Activated T-helper 9 cell treated with anti-CD3 and anti-CD28 coated beads, Interleukin-2, amount 50 U/mL, for 16 hours (primary cell): ENCODE measurements around the gene GPS1.
A peak's percentile ranks its signal among the peaks of the same experiment; 100 is the strongest.

ENCODE experiments used
- DNase-seq: peaks from one replicate; pipeline ENCODE4 v3.0.0-alpha.2; 2020; ENCODE audit warnings: low read depth

Gene GPS1

GRCh38 chr17:82014971-82015310 is 36.8 kb upstream of the GPS1 start:
- DNase-seq = no peak

- no peak for DNase-seq
These were observed 36.3 kb upstream of the GPS1 start for GRCh38 chr17:82015311-82015971.

DNA sequence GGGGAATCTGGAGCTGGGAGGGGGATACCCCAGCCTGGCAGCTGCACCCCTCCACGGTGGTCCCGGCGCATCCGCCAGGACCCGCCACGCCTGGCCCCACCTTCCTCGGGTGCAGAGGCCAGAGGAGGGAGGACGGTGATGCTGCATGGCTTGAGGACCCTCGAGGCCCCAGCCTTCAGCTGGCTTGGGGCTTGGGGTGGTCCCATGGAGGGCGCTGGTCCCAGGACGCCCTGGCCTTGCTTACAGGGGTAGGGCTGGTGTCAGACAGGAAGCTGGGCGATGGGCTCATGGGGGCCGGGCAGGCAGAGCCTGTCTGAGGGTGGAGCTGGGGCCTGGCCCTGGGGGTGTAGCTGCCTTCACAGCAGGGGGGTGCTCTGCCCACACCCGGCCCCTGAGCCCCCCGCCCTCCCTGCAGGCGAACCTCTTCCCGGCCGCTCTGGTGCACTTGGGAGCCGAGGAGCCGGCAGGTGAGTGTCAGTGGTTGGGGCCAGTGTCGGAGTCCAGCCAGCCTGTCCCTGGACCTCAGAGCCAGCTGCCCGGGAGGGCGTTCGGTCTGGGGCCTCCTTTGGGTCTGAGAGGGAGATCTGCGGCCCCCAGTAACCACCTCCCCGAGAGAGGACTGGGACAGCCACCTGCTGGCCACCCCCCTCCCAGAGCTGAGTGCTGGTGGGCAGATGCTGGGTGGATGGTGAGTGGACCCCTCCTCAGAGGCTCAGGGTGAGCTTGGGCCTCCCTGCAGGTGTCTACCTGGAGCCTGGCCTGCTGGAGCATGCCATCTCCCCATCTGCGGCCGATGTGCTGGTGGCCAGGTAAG is 35.4 kb upstream of the GPS1 start:
- no peak for DNase-seq

- DNase-seq = no peak
These were observed 34.7 kb upstream of the GPS1 start for GRCh38 chr17:82016875-82017459.

- DNase-seq = no peak
These were observed 34.0 kb upstream of the GPS1 start for GRCh38 chr17:82017612-82018151.

- no peak for DNase-seq
These were observed 33.3 kb upstream of the GPS1 start for GRCh38 chr17:82018152-82018988.

- DNase-seq = no peak
These were observed 32.6 kb upstream of the GPS1 start for GRCh38 chr17:82018989-82019689.

DNA sequence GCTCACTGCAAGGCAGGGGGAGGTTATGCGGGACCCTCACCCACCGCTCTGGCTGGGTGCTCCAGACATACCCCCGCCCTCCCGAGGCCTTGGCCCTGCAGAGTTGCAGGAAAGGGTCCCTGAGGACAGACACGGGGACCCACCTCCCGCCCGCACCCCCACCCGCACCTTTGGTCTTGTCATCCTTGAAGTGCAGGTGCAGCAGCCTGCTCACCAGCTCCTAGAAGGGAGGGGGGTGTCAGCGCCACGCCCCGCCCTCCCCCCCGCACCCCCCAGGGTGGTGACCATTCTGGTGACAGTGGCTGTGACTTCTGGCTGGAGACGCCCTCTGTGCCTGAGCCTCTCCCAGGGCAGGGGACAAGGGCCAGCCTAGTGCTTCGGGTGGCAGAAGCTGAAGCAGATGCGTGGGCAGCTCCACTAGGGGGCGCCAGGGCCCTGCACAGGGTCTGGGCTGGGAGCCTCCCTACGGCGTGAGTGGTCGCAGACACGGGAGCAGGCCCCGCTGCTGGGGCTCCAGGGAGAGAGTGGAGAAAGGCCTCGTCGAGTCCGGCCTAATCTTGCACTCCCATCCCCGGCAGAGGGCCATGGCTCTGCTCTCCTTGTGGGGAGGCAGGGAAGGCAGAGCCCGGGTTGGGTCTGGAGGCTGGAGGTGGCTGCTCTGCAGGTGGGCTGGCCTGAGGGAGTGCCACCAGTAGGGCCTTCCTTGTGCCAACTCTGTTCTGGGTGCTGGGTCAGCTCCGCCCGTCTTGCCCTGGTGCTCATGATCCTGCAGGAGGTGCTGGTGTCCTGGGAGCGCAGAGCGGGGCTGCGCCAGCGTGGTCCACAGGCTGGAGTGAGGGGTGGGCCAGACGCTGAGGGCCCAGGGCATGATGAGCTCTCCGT is 31.8 kb upstream of the GPS1 start:
- peak; percentile 44 for DNase-seq

- no peak for DNase-seq
These were observed 31.1 kb upstream of the GPS1 start for GRCh38 chr17:82020572-82021106.

- DNase-seq = peak; percentile 37
These were observed 30.4 kb upstream of the GPS1 start for GRCh38 chr17:82021107-82021899.

DNA sequence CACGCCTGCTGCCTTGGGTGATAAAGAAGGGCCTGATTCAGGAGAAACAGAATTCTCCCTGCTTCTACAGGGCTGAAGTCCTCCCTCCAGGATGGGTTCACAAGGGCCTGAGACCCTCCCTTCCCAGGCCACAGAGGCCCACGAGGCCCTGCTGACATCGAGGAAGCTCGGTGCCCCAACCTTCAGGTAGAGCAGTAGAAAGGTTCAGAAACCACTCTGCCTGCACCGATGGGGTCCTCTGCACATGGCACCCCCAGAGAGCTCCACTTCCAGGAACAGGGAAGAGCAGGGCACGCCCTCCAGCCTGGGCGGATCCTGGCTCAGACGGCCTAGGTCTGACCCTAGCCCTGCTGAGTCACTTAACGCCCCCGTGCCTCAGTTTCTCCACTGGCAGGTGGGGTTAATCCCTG is 29.8 kb upstream of the GPS1 start:
- DNase-seq = no peak

- DNase-seq = no peak
These were observed 29.3 kb upstream of the GPS1 start, which contains the start of gene CENPX for GRCh38 chr17:82022310-82022980. TSS of gene CENPX (minus strand) at chr17:82022878. CDS start at chr17:82022861, 17 bp downstream.

DNA sequence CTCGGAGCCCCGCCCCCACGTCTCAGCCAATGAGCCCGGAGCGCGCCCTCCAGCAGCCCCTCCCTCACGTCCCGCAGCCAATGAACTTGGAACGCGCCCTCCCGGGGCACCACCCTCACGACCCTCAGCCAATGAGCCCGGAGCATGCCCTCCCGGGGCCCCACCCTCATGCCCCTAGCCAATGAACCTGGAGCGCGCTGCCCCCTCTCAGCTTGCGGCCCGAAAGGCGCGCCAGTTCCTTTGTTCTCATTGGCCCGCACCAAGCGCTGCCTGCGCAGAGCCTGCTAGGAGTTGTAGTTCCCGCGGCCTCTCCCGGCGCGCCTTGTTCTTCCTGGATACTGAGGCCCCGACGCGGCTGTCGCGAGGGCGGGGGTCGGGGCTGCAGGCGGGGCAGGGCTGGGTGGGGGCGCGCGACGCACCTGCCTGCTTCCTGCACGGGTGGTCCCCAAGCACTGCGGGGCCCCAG is 28.7 kb upstream of the GPS1 start, which contains the start of gene LRRC45:
TSS of gene LRRC45 (plus strand) at position 325 of the 466 bp plus-strand sequence. CDS start 339 bp downstream, outside the sequence.
- peak; percentile 100 for DNase-seq

DNA sequence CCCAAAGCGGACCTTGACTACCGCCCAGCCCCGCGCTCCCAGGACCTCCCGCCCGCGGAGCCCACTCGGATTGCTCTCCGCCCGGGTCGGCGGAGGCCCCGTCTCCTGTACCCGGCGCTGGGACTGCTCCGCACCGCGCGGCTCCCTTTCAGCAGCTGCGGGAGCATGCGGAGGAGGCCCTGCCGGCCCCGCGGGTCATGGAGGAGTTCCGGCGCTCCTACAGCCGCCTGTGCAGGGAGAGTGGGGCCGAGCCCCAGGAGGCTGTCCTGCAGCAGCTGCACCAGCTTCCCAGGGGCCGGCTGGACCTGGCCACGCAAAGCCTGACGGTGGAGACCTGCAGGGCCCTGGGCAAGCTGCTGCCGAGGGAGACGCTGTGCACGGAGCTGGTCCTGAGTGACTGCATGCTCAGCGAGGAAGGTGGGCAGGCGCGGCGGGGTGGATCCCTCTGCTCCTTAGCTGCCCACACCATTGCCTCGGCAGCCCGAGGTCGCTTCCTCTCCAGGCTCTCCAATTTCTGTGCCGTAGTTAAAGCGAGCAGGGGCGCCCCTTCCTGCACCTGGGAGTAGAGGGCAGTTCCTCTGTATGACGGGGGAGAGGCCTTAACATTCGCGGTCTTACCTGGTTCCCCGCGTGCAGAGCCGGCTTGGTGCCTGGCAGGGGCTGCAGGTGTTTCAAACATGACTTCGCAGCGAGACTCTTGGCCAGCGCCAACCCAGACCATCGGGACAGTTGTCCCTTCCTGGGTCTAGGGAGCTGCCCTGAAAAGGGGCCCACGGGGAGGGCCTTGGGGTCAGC is 28.1 kb upstream of the GPS1 start:
- no peak for DNase-seq

DNA sequence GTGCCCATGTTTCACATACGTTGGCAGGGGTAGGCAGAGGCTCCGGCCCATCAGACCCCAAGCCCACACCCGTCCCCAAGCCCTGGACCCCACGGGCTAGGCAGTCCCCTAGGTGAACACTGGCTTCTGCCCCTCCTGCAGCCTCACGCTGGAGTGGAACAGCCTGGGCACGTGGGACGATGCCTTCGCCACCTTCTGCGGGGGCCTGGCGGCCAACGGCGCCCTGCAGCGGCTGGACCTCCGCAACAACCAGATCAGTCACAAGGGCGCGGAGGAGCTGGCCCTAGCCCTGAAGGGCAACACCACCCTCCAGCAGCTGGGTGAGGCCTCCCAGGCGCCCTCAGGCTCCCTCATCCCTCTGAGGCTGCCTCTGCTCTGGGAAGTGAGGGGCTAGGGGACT is 26.8 kb upstream of the GPS1 start:
- no peak for DNase-seq

- no peak for DNase-seq
These were observed 26.1 kb upstream of the GPS1 start for GRCh38 chr17:82025401-82026107.

DNA sequence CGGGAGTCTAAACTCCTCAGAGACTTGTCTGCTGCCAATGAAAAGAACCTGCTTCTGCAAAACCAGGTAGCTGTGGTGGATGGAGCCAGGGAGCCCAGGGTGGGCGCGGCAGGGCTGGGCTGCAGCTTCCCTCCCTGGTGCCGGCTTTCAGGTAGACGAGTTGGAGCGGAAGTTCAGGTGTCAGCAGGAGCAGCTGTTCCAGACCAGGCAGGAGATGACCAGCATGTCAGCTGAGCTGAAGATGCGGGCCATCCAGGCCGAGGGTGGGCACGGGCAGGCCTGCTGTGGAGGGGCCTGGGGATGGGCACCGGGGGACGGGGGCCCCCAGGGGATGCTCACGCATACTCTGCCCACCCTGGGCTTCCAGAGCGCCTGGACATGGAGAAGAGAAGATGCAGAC is 23.5 kb upstream of the GPS1 start:
- DNase-seq = no peak
